DMS79 treated with DMSO at 0.1 percent for 48 hours (cell line): ENCODE data around the gene ASPSCR1.
A peak's percentile ranks its signal among the peaks of the same experiment; 100 is the strongest.
"Not testable (repeated sequence)": the region's sequence is repeated elsewhere in the genome, so short reads cannot be mapped to it uniquely, and the experiment has no call there.

Experiments
- DNase-seq: peaks from one replicate; lab custom pipeline; 2025; lab: John Stamatoyannopoulos, UW

The ASPSCR1 gene

DNA sequence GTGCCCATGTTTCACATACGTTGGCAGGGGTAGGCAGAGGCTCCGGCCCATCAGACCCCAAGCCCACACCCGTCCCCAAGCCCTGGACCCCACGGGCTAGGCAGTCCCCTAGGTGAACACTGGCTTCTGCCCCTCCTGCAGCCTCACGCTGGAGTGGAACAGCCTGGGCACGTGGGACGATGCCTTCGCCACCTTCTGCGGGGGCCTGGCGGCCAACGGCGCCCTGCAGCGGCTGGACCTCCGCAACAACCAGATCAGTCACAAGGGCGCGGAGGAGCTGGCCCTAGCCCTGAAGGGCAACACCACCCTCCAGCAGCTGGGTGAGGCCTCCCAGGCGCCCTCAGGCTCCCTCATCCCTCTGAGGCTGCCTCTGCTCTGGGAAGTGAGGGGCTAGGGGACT, 47.4 kb downstream of the ASPSCR1 start:
- DNase-seq: no peak

DNA sequence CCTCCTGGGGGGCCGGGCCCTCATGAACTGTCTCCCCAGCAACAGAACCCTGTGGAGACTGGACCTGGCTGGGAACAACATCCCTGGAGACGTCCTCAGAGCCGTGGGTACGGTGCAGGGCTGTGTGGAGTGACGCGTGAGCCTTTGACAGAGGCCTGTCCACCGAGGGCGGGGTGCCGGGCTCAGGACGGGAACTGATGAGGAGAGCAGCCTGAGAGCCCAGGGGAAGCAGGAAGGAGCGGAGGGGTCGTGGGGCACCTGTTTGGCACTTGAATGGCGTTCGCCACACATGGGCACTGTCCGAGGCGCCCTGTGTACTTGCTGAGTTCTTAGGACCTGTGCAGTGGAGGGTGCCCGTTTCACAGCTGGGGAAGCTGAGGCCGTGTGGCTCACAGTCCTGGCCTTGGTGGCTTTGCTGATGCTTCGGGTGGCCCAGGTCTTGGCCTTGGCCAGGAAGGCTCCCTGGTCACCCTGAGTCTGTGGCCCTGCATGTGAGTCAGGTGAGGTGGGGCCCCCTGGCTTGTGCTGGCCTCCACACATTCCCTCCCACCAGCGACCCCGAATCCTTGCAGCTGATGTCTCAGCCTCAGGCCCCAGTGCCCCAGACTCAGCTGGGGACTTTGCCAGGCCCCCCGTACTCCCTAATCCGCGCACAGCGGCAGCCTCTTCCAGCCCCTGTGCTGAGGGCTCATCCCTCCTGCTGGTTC, 48.1 kb downstream of the ASPSCR1 start:
- no peak for DNase-seq

DNA sequence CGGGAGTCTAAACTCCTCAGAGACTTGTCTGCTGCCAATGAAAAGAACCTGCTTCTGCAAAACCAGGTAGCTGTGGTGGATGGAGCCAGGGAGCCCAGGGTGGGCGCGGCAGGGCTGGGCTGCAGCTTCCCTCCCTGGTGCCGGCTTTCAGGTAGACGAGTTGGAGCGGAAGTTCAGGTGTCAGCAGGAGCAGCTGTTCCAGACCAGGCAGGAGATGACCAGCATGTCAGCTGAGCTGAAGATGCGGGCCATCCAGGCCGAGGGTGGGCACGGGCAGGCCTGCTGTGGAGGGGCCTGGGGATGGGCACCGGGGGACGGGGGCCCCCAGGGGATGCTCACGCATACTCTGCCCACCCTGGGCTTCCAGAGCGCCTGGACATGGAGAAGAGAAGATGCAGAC, 50.8 kb downstream of the ASPSCR1 start:
- DNase-seq: no peak

DNA sequence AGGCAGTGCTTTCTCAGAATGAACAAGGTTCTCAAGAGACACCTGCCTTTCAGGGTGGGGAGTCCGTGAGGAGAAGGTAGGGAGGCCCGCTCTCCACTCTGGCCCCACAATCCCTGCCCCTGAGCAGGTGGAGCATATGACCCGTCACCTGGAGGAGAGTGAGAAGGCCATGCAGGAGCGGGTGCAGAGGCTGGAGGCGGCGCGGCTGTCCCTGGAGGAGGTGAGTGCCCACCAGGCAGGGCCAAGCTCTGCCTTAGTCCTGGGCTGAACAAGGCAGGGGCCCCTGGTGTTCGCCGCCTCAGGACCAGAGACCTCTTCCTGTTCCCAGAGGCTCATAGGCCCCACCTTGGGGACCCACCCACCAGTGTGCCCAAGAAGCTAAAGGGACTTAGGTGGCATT, 51.5 kb downstream of the ASPSCR1 start:
- DNase-seq: no peak

- peak; percentile 28 for DNase-seq
Observed at GRCh38 chr17:82029391-82029790, 52.0 kb downstream of the ASPSCR1 start.

GRCh38 chr17:82029990-82030469, 52.6 kb downstream of the ASPSCR1 start:
- no peak for DNase-seq

GRCh38 chr17:82030470-82031302, 53.3 kb downstream of the ASPSCR1 start:
- peak; percentile 7 for DNase-seq

DNA sequence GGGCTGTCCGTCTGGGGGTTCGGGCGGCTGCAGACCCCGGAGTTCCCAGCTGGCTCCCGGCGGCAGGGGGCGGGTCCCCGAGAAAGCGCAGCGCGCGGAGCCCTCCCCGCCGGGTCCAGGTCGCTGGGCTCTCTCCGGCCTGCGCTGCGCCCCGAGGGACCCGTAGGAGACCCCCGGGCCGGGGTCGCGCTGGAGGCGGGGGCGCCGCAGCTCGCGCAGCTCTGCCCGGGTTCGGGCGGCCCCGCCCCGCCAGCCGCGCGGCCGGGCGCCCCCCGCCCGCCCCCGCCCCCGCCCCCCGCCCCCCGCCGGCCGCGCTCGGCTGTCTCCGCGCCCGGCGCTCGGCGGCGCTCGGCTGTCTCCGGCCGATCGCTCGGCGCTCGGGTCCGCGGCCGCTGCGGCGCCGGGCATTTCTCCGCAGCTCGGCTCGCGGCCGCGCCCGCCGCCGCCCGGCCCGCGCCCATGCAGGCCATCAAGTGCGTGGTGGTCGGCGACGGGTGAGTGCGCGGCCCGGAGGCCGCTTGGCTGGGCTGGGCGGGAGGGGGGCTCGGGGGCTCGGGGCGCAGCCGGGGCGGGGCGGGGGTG, 54.0 kb downstream of the ASPSCR1 start, which contains the start of gene RAC3:
Gene RAC3 (plus strand): TSS at position 376 of the 582 bp plus-strand sequence. CDS start 84 bp downstream, at position 460.
- no peak for DNase-seq

DNA sequence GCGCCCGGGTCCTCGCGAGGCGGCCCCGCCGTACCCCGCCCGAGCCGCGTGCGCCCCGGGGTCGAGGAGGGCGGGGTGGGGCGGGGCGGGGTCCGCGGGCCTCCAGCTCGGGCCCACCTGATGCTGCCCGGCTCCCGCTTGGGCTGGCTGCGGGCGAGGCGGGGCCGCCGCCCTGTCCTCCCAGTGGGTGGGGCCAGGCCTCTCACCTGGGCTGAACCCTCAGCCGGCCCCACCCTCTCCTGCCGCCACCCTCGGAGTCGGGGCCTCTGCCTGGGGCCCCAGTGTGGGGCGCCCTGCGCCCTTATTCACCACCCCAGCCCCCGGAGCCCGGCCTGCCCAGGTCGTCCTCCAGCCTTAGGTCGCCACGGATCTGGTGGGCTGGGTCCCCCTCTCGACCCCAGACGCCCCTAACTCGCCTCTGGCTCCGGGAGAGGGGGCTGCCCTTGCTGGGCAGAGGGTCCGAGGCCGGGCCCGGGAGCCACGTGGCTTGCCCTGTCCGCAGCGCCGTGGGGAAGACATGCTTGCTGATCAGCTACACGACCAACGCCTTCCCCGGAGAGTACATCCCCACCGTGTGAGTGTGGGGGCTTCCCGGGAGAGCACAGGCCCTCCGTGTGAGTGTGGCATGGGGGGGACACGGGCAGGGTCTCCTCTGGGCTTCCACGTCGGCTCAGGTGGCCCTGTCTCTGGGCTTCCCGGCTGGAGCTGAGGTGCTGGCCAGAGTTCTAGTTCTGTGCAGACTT, 54.6 kb downstream of the ASPSCR1 start:
- DNase-seq: no peak

- DNase-seq: no peak
Observed at GRCh38 chr17:82033359-82034085, 56.1 kb downstream of the ASPSCR1 start.

DNA sequence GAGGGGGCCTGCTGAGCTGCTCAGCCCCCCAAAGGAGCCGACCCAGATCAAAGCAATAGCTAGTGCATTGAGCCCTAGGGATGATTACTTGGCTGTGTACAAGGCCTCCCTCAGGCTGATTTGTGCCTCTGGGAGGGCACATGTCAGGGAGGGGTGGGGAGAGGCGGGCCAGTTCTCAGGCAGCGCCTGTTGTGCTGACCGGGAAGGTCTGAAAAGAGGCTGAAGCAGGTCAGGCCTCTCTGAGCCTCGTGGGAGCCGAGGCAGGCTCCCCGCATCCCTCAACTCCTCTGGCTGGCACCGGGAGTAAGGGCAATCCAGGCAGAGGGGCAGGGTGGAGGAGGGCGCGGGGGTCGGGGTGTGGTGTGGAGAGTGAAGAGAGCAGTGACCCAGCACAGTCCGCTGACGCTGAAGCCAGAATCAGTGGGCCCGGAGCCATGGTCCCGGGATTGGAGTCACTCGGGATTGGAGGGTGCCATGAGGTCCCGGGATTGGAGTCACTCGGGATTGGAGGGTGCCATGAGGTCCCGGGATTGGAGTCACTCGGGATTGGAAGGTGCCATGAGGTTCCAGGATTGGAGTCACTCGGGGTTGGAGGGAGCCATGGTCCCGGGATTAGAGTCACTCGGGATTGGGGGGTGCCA, 57.1 kb downstream of the ASPSCR1 start:
- DNase-seq: no peak

GRCh38 chr17:82035488-82035887, 58.1 kb downstream of the ASPSCR1 start:
- DNase-seq: no peak

DNA sequence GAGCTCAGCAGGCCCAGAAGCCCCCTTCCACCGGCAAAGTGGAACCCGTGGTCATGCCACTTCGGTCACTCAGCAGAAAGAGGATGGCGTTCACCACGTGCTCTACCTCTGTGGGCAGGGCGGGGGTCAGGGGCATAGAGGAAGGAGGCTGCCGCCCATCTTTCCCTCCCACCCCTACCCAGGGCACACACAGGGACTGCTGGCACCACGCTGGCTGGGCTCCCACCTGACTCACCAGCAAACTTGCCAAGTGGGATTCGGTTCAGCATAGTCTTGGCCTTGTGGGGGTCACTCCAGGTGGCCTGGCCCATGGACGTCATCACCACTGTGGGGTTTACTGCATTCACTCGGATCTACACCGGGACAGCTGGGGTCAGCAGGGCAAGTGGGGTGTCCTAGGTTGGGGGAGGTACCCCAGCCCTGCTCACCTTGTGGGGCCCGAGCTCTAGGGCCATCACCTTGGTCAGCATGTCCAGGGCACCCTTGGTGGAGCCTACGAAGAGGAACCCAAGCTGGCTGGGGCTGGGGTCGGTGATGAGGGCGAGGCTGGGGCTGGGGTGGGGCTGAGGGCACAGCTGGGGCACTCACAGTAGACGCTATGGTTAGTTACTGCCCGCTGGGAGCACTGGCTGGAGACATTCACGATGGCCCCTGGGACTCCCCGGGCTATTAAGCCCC, 58.7 kb downstream of the ASPSCR1 start:
- no peak for DNase-seq

DNA sequence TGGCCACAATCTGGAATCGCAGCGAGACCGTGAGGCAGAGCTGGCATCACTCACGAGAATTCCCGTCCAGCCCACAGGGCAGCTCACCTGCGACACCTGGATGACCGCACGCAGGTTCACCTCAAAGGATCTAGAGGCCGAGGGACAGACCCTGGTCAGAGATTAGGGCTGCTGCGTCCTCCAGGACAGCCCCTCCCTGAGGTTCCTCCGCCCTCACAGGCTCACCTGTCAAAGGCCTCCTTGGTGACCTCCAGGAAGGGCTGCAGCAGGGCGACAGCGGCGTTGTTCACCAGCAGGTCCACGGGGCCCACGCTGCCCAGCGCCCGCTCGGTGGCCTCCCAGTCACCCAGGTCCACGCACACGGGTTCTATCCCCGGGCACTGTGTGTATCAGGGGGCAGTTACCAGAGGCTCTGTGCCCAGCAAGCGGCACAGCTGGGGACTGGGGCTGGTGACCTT, 59.2 kb downstream of the ASPSCR1 start:
- DNase-seq: no peak

GRCh38 chr17:82037092-82037888, 59.9 kb downstream of the ASPSCR1 start, which contains the start of gene DCXR:
TSS of gene DCXR (minus strand) at chr17:82037697. CDS start at chr17:82037682, 15 bp downstream.
- peak; percentile 61 for DNase-seq

DNA sequence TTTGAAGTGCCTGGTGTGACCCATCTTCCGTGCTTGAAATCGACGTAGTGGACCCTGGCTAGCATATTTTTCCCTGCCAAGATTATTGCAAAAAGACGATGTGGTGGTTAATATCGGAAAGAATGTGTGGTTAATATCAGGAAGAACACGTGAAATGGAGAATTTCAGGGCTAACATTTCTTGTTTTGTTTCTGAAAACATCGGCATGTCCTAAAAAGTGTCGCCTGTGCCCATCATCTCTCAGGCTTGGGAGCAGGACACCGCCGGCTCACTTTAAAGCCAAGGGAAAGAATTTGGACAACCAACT, 60.4 kb downstream of the ASPSCR1 start:
- no peak for DNase-seq

DNA sequence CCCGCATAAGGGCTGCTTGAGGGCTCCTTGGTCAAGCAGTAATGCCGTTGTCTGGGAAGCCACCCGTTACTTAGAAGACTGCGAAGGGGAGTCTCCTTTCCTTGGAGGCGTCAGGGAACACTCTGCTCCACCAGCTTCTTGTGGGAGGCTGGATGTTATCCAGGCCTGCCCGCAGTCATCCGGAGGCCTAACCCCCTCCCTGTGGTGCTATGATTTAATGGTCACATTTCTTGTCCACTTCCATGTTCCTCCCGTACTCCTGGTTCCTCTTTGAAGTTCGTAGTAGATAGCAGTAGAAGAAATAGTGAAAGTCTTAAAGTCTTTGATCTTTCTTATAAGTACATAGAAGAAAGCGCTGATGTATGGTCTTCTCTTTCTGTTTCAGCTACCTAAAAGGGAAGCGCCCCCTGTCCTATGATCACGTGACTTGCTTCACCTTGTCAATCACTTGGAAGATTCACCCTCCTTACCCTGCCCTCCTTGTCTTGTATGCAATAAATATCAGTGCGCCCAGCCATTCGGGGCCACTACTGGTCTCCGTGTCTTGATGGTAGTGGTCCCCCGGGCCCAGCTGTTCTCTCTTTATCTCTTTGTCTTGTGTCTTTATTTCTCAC, 61.5 kb downstream of the ASPSCR1 start:
- not testable (repeated sequence) for DNase-seq

DNA sequence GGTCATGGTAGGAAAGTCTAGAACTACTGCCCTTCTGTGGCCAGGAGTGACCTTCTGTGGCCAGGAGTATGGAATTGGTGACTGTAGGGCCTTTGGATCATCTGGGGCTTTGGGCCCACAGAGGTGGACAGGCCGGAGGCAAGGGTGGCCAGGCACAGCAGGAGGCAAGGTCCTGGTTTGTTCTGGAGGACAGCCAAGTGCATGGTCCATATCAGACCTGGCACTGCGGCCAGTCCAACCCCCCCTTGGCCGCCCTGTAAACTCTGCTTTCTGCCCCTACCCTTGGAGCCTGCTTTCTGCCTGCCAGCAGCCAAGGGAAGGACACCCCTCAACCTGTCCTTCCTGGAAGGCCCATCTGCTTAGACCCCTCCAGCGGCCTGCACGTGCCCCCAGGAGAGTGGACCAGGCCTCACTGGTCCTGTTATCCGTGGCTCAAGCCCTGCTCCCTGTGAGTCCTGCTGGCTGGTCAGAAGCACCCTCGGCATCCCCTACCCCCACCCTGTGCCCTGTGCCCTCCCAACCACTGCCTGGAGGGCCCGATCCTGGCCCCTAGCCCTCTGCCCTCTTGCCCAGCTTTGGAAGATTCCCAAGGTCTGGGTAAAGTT, 62.4 kb downstream of the ASPSCR1 start:
- DNase-seq: no peak
